Left ventricle myocardium inferior (tissue), 1 donor: ENCODE results near the gene TBXAS1. TPM values are rescaled to one million over a fixed set of nuclear protein-coding genes. Genes with fewer than 3 reads are reported as not detected.

Experiments
- DNase-seq: peaks from one replicate; pipeline ENCODE4 v3.0.0-alpha.2; 2020
- H3K27ac ChIP-seq: fragments of 200-600 bp; replicated peaks from 2 replicates; pipeline ENCODE4 v1.8.0; 2021
- H3K27me3 ChIP-seq: fragments of 200-600 bp; 2 replicates; pipeline ENCODE4 v1.8.0; 2021; ENCODE audit warnings: low read depth
- H3K36me3 ChIP-seq: fragments of 200-600 bp; 2 replicates; pipeline ENCODE4 v1.8.0; 2021
- H3K4me1 ChIP-seq: fragments of 200-600 bp; 2 replicates; pipeline ENCODE4 v1.8.0; 2021
- H3K4me3 ChIP-seq: fragments of 200-600 bp; 2 replicates; pipeline ENCODE4 v1.8.0; 2021; ENCODE audit warnings: mild to moderate bottlenecking, moderate library complexity
- H3K9me3 ChIP-seq: fragments of 200-600 bp; replicated peaks from 2 replicates; pipeline ENCODE4 v1.8.0; 2021
- CTCF ChIP-seq: fragments of 200-600 bp; IDR thresholded peaks from 2 replicates; pipeline ENCODE4 v1.8.0; 2021; ENCODE audit warnings: antibody characterized with exemption, mild to moderate bottlenecking, borderline replicate concordance
- intact Hi-C: fragments of 100-400 bp; cut with micrococcal nuclease; formaldehyde crosslinking; loops from one replicate; pipeline ENCODE4 v1.11.0; 2022
- long read RNA-seq: library from polyadenylated mRNA; unstranded; transcript quantifications from one replicate; pipeline ENCODE4 v2.0.0, GENCODE V29; 2021
- total RNA-seq: library from RNA; stranded (reverse); fragmentation: NEBNext Ultra II Directional; extraction: Animal tissue kit (Norgen Biotek cat#: 25700); gene quantifications from one replicate; pipeline ENCODE4 v1.2.1, GENCODE V29; 2021
- donor health status: DM: no; HTN: yes; CAD: no; lungs with severe emphysema.

Gene TBXAS1
- total RNA-seq: 3.9 TPM
- long read RNA-seq, partial matches to known transcripts: 0 of 4 reads
- long read RNA-seq, other reads (novel, unspliced or antisense): 2 of 4 reads

DNA sequence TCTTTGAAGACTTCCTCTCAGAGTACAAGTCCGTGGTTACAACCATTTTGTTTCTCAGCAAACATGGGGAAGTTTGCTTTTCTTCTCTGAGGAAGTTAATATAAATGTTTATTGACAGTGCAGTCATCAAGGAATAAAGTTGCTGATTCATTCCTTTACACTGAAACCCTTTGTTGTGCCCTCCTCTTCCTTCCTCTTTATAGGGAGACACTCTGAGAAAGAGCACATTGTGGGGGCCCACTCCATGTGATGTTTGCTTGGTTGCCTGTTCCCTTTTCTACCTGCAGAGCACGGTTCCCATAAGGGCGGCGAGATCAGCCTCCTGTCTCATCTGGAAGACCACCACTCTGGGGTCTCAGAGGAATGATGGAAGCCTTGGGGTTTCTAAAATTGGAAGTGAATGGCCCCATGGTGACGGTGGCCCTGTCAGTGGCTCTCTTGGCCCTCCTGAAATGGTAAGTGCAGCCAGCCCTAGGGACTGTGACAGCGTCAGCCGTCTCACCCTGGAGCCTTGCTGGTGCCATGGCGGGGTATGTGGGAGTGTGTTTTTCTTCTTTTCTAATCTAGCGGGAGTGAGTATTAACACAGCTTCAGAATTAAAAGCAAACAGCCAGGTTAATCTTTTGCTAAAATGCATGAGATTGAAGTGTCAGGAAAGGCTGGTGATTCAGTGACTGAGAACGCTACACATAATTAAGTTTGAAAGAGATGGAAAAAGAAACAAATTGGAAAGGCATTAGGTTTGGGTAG, at the start of gene TBXAS1:
TBXAS1 (plus strand) TSS at position 240 of the 750 bp plus-strand sequence; CDS start at position 367, 127 bp downstream.
- peaks cover 14% of the 10 kb centered on the region for H3K27me3 ChIP-seq
- H3K36me3 ChIP-seq: no peaks in the 10 kb centered on the region
- H3K4me1 ChIP-seq: no peaks in the 10 kb centered on the region
- H3K4me3 ChIP-seq: peak within 1 kb of the TSS; percentile 35
- H3K9me3 ChIP-seq: peaks cover 7% of the 10 kb centered on the region
- H3K27ac ChIP-seq: peak within 1 kb of the TSS; percentile 47
- intact Hi-C loops: no loop called here
- DNase-seq: no peak
- no peak for TF ChIP-seq CTCF

DNA sequence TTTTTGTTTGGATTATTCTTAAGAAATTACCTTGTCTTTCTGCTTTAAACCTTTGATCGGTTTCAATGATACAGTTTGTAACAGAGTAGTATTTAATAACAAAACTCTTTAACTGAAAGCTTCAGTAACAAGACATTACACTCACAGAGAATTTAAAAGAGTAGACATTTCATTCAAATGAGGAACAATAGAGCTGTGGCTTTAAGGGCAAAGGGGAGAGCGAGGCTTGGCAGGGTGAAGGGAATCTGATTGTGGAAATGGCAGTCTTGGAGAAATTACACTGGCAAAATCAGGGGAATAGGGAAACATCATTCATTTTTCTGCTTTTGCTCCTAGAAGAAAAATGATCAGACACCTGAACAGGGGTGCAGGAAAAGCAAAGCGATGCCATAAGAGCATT, 46.1 kb upstream of the TBXAS1 start:
- TF ChIP-seq CTCF: no peak
- H3K9me3 ChIP-seq: no peaks in the 10 kb centered on the region
- no peak overlapping the region for H3K27ac ChIP-seq
- intact Hi-C loops: loop anchor here (10.0 kb wide), 1 partner anchor 122 kb away; no protein-coding TSS in a partner anchor
- peaks cover 8% of the 10 kb centered on the region for H3K27me3 ChIP-seq
- no peaks in the 10 kb centered on the region for H3K36me3 ChIP-seq
- no peak for DNase-seq
- H3K4me3 ChIP-seq: no peak overlapping the region
- peaks cover 14% of the 10 kb centered on the region for H3K4me1 ChIP-seq

GRCh38 chr7:139783647-139784385, 45.2 kb upstream of the TBXAS1 start:
- Histone ChIP-seq H3K27ac (no peak overlapping the region), H3K4me3 (no peak overlapping the region), H3K36me3 (no peaks in the 10 kb centered on the region), H3K4me1 (peaks cover 5% of the 10 kb centered on the region), H3K9me3 (no peaks in the 10 kb centered on the region), H3K27me3 (peaks cover 8% of the 10 kb centered on the region)
- TF ChIP-seq CTCF: no peak
- intact Hi-C loops: loop anchor here (10.0 kb wide), 1 partner anchor 121 kb away; no protein-coding TSS in a partner anchor
- no peak for DNase-seq

GRCh38 chr7:139784648-139785047, 44.4 kb upstream of the TBXAS1 start:
- H3K36me3 ChIP-seq: no peaks in the 10 kb centered on the region
- TF ChIP-seq CTCF: no peak
- H3K9me3 ChIP-seq: no peaks in the 10 kb centered on the region
- H3K27me3 ChIP-seq: peaks cover 8% of the 10 kb centered on the region
- H3K4me1 ChIP-seq: no peaks in the 10 kb centered on the region
- no peak overlapping the region for H3K4me3 ChIP-seq
- intact Hi-C loops: loop anchor here (10.0 kb wide), 1 partner anchor 120 kb away; no protein-coding TSS in a partner anchor
- no peak for DNase-seq
- H3K27ac ChIP-seq: no peak overlapping the region

GRCh38 chr7:139791316-139791715, 37.7 kb upstream of the TBXAS1 start:
- Histone ChIP-seq H3K27me3 (peaks cover 7% of the 10 kb centered on the region), H3K4me3 (no peak overlapping the region), H3K36me3 (no peaks in the 10 kb centered on the region), H3K4me1 (no peaks in the 10 kb centered on the region), H3K9me3 (no peaks in the 10 kb centered on the region), H3K27ac (no peak overlapping the region)
- TF ChIP-seq CTCF: no peak
- intact Hi-C loops: no loop called here
- no peak for DNase-seq
